ENCODE results near the gene TNFAIP8L1.

- TF ChIP-seq, protein P1, sequence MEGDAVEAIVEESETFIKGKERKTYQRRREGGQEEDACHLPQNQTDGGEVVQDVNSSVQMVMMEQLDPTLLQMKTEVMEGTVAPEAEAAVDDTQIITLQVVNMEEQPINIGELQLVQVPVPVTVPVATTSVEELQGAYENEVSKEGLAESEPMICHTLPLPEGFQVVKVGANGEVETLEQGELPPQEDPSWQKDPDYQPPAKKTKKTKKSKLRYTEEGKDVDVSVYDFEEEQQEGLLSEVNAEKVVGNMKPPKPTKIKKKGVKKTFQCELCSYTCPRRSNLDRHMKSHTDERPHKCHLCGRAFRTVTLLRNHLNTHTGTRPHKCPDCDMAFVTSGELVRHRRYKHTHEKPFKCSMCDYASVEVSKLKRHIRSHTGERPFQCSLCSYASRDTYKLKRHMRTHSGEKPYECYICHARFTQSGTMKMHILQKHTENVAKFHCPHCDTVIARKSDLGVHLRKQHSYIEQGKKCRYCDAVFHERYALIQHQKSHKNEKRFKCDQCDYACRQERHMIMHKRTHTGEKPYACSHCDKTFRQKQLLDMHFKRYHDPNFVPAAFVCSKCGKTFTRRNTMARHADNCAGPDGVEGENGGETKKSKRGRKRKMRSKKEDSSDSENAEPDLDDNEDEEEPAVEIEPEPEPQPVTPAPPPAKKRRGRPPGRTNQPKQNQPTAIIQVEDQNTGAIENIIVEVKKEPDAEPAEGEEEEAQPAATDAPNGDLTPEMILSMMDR (conservative IDR thresholded peaks at IDR 0.05; ENCODE audit: low read length), result peak; percentile 66
- TF ChIP-seq EZH2phosphoT487 (IDR thresholded peaks at IDR 0.05; ENCODE audit: borderline replicate concordance), result no peak
These were observed 14.5 kb upstream of the TNFAIP8L1 start for GRCh38 chr19:4624733-4625362.

All from Loucy (cell line).